GM12801 (cell line): ENCODE results near the gene COL25A1.

Source experiments
- CTCF ChIP-seq: IDR thresholded peaks from one replicate; pipeline ENCODE4 v1.5.1; 2011; ENCODE audit warnings: control low read depth; ENCODE audit not compliant: insufficient read length; ENCODE audit errors: extremely low read depth

The COL25A1 gene

DNA sequence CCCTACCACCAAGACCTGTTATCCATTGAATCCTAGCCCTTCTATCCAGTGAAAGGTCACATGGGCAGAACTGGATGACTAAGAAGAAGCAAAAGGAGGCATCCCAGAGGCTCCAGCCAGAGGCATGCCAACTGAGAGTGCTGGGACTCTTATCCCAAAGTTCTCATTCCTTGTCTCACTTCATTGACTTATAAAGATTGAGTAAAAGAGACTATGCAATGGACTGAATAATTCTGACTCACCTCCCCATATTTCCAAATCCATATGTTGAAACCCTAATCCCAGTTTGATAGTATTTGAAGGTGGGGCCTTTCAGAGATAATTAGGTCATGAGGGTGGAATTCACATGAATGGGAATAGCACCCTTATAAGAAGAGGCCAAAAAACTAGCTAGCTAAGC, 131.4 kb downstream of the COL25A1 start:
- no peak for TF ChIP-seq CTCF

GRCh38 chr4:109169170-109169569, 133.3 kb downstream of the COL25A1 start:
- TF ChIP-seq CTCF: no peak

DNA sequence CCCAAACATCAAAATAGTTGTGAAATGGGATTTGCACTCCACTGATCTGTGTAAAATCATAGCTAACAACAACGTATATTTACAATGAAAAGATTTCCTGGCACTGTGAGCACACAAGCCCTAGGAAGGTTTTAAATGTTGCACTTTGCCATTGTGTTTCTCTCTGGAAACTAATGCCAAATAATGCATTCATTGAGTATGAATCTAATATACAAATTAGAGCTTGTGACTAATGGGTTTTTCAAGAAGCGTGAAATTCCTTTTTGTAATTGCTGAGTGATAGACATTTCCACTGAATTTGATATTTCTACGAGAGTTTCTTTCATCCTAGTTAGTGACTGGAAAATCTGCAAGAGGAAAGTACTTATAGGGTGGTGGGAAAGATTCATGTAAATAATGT, 135.9 kb downstream of the COL25A1 start:
- no peak for TF ChIP-seq CTCF

GRCh38 chr4:109166126-109166525, 136.3 kb downstream of the COL25A1 start:
- TF ChIP-seq CTCF: no peak

GRCh38 chr4:109164011-109164410, 138.4 kb downstream of the COL25A1 start:
- TF ChIP-seq CTCF: no peak

DNA sequence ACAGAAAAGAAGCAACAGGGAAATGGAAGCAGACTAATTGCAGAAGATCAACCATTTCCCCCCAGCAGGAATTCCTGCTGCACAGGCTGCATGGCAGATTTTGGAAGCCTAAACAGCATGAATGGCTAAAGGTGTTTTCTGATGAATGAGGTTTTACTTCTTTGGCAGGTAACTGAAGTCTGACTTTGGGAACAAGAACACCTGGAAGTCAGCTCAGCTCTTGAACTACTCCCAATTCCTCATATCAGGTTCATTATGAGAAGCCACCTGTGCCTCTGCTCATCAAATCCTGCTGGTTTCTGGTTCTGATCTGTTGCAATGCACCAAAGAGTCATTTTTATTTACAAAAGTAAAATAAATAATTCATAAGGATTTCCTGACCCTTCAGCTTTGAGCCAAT, 139.0 kb downstream of the COL25A1 start:
- no peak for TF ChIP-seq CTCF

GRCh38 chr4:109162759-109163158, 139.7 kb downstream of the COL25A1 start:
- no peak for TF ChIP-seq CTCF

- no peak for TF ChIP-seq CTCF
These were observed 142.0 kb downstream of the COL25A1 start for GRCh38 chr4:109160494-109160893.
